Chondrocyte (in vitro differentiated cells): ENCODE data around the gene KCNC4. TPM values are rescaled to one million over a fixed set of nuclear protein-coding genes. Genes with fewer than 3 reads are reported as not detected.

ENCODE experiments used
- DNase-seq: peaks from one replicate; pipeline ENCODE4 v3.0.0; 2021; ENCODE audit warnings: mixed read lengths, low spot score
- H3K27ac Mint-ChIP-seq: one replicate; pipeline ENCODE4 v1.8.0; 2021; ENCODE audit warnings: mild to moderate bottlenecking, moderate library complexity, mixed read lengths; ENCODE audit not compliant: unreplicated experiment
- H3K27me3 Mint-ChIP-seq: 2 replicates; pipeline ENCODE4 v1.8.0; 2021; ENCODE audit warnings: low read depth, mixed read lengths
- H3K36me3 Mint-ChIP-seq: 2 replicates; pipeline ENCODE4 v1.8.0; 2021; ENCODE audit warnings: low read depth, mixed read lengths
- H3K4me1 Mint-ChIP-seq: 2 replicates; pipeline ENCODE4 v1.8.0; 2021; ENCODE audit warnings: low read depth, mild to moderate bottlenecking, mixed read lengths
- H3K4me3 Mint-ChIP-seq: one replicate; pipeline ENCODE4 v1.8.0; 2021; ENCODE audit warnings: mild to moderate bottlenecking, moderate library complexity, mixed read lengths; ENCODE audit not compliant: unreplicated experiment
- H3K9me3 Mint-ChIP-seq: 2 replicates; pipeline ENCODE4 v1.8.0; 2021; ENCODE audit warnings: low read depth, mixed read lengths
- total RNA-seq: library from RNA; stranded (reverse); gene quantifications from 3 replicates; pipeline ENCODE4 v1.2.1, GENCODE V29; 2021
- TF ChIP-seq, protein P1 (sequence below): fragments of 200-600 bp; sonication (generic); IDR thresholded peaks from 2 replicates; pipeline ENCODE4 v1.5.0; 2021; ENCODE audit warnings: antibody characterized with exemption, mild to moderate bottlenecking, moderate library complexity

The KCNC4 gene
- total RNA-seq, 1 donor from 2014 or later = 2.7 TPM

DNA sequence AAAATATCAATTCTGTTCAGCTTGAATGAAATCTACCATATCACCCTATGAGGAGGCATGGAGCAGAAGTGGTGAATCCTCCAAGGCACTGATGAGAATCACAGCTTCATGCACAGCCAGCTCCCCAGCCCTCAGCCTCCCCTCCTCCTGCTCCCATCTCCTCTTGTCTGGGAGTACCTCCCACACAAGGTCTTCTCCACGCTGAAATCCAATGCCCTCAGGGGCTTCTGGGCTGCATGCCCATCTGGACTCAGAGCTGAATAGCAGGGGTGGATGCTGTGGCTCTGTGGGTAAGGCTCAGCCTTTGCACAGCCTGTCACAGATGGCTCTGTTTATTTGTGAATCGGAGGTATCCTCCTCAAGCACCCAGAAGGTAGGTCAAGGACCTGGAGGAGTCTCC, 48.6 kb downstream of the KCNC4 start:
- Mint-ChIP-seq H3K27me3 (peaks cover 43% of the 10 kb centered on the region), H3K9me3 (no peaks in the 10 kb centered on the region), H3K36me3 (peaks cover 2% of the 10 kb centered on the region), H3K4me1 (no peaks in the 10 kb centered on the region), H3K4me3 (no peak overlapping the region), H3K27ac (no peak overlapping the region)
- DNase-seq = no peak
- TF ChIP-seq, protein P1, sequence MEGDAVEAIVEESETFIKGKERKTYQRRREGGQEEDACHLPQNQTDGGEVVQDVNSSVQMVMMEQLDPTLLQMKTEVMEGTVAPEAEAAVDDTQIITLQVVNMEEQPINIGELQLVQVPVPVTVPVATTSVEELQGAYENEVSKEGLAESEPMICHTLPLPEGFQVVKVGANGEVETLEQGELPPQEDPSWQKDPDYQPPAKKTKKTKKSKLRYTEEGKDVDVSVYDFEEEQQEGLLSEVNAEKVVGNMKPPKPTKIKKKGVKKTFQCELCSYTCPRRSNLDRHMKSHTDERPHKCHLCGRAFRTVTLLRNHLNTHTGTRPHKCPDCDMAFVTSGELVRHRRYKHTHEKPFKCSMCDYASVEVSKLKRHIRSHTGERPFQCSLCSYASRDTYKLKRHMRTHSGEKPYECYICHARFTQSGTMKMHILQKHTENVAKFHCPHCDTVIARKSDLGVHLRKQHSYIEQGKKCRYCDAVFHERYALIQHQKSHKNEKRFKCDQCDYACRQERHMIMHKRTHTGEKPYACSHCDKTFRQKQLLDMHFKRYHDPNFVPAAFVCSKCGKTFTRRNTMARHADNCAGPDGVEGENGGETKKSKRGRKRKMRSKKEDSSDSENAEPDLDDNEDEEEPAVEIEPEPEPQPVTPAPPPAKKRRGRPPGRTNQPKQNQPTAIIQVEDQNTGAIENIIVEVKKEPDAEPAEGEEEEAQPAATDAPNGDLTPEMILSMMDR = no peak

DNA sequence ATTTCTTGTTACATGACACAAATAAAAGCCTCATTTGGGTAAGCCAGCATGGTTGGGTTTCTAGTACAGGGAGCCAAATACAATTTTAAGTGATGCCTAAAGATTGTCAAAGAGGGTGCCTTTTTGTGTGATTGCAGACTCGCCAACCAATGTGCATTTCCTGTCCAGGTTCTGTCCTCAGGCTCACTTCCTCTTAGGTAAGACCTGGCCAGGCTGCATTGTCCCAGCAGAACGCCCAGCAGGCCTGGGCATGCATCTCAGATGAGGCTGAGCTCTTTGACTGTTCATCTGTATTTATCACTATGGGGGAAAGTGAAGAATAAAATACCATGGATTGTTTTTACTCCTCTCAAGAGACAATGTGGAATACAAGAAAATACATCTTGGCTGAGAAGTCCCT, 49.7 kb downstream of the KCNC4 start:
- Mint-ChIP-seq H3K4me3 (no peak overlapping the region), H3K36me3 (peaks cover 2% of the 10 kb centered on the region), H3K27me3 (peaks cover 44% of the 10 kb centered on the region), H3K9me3 (no peaks in the 10 kb centered on the region), H3K27ac (no peak overlapping the region), H3K4me1 (no peaks in the 10 kb centered on the region)
- TF ChIP-seq, protein P1 = no peak
- DNase-seq = no peak

Other genes starting within 250 kb of the KCNC4 start
- gene AHCYL1, start 225.5 kb upstream of the KCNC4 start, total RNA-seq = 57.3 to 69.3 TPM (median 59.6 TPM) in 3 replicates
- 40.2 to 45.6 TPM (median 41.4 TPM) in 3 replicates for gene STRIP1, start 175.7 kb upstream of the KCNC4 start, total RNA-seq
- not detected in 3 replicates for gene ALX3, start 139.6 kb upstream of the KCNC4 start, total RNA-seq
- gene UBL4B, start 97.9 kb upstream of the KCNC4 start, total RNA-seq = not detected in 3 replicates
- 1.6 to 6.1 TPM (median 2.1 TPM) in 3 replicates for gene SLC6A17, start 59.8 kb upstream of the KCNC4 start, total RNA-seq
- gene RBM15, start 129.1 kb downstream of the KCNC4 start, total RNA-seq = 17.4 to 21.3 TPM (median 19.0 TPM) in 3 replicates
- gene SLC16A4, start 180.7 kb downstream of the KCNC4 start, total RNA-seq = 16.5 to 23.9 TPM (median 17.0 TPM) in 3 replicates
- gene LAMTOR5, start 197.4 kb downstream of the KCNC4 start, total RNA-seq = 97.1 to 112 TPM (median 104 TPM) in 3 replicates
- not detected in 3 replicates for gene PROK1, start 240.8 kb downstream of the KCNC4 start, total RNA-seq